ENCODE measurements around the gene TOP2A.

TOP2A gene

DNA sequence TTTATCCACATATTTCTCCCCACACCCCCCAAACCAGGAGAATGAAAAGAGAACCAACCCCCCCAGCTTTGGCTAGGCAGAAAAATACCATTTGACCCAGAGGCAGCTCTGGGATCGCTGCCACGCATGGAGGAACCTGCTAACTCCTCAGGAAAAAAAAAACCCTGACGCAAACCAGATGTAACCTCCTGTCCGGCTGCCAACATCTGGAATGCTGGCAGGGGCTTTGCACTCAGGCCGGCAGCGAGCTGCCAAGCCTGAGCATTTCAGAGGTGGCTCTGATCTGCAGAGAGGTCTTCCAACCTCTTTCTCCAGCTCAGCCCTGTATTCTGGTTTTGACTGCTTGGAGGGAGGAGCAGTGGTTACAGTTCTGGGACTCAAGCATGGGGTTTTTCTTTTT, 33.7 kb upstream of the TOP2A start:
- no peak for TF ChIP-seq POLR2AphosphoS5 (IDR thresholded peaks at IDR 0.05; ENCODE audit: low read depth, low read length)
- no peak for TF ChIP-seq TAF1 (IDR thresholded peaks at IDR 0.05; ENCODE audit: borderline replicate concordance, low read depth, low read length)
- TF ChIP-seq POLR2A (IDR thresholded peaks at IDR 0.05; ENCODE audit: low read depth, low read length) = no peak
- FAIRE-seq = no peak
- DNase-seq (ENCODE audit: insufficient read length) = no peak

DNA sequence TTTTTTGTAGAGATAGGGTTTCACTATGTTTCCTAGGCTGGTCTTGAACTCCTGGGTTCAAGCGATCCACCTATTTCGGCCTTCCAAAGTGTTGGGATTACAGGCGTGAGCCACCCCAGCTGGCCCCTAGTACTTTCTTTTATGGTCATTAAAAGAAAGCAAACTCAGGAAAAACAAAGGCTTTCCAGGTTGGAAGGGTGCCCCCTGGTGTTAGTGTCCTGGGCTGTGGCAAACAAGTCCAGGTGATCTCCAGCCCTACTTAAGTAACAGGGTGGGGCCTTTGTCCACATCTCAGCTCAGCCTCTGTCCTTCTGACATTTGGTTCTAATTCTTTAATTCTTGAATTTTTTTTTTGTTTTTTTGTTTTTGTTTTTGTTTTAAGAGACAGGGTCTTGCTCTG, 32.5 kb upstream of the TOP2A start:
- DNase-seq (ENCODE audit: insufficient read length) (no peak), FAIRE-seq (no peak)
- no peak for TF ChIP-seq POLR2A (IDR thresholded peaks at IDR 0.05; ENCODE audit: low read depth, low read length)
- TF ChIP-seq POLR2AphosphoS5 (IDR thresholded peaks at IDR 0.05; ENCODE audit: low read depth, low read length) = no peak
- TF ChIP-seq TAF1 (IDR thresholded peaks at IDR 0.05; ENCODE audit: borderline replicate concordance, low read depth, low read length) = no peak

DNA sequence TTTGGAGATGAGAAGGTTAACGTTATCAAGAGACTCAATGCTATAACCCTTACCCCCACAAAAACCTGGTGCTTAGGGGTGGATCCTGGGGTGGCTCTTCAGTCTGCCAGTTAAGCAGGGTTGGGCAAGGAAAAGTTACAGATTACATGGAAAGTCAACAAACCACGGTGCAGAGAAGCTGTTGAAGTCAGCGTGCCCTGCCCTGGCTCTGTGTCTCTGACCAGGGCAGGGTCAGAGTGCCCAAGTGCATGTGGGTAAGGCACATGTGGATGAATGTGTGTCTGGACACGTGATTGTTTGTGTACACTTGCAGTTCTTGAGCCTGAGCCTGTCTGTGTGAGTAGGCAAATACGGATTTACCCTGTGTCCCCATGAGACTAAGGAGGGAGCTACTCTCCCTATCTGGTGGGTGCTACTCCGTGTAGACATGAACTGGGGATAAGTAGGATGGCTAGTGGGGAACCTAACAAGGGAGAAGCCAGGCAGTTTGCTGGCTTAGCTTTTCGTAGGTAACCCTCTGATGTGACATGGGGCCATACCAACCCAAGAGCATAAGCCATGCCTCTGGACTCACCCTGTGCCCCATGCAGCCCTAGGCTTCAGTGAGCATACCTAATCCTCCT, 31.1 kb upstream of the TOP2A start:
- TF ChIP-seq POLR2AphosphoS5 (IDR thresholded peaks at IDR 0.05; ENCODE audit: low read depth, low read length) (no peak), POLR2A (IDR thresholded peaks at IDR 0.05; ENCODE audit: low read depth, low read length) (no peak), TAF1 (IDR thresholded peaks at IDR 0.05; ENCODE audit: borderline replicate concordance, low read depth, low read length) (no peak)
- DNase-seq (ENCODE audit: insufficient read length) (no peak), FAIRE-seq (no peak)

DNA sequence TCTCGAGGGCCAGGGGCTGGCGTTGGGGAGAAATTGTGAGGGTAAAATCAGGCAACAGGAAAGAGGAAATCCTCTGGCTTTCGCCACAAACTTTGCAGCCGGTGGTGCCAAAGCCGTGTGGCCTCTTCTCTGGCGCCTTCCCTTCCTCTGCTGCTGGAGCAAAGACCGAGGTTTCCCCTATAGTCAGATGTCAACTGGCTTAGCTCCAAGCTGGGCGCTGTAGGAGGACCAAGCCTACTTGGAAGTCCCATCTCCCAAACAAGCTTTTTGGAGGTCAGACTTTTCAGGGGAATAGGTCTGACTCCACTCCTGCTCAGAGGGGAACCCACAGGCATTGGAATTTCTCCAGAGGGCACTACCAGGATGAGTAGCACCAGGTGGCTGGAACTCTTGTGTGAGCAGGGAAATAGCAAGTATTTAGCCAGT, 30.5 kb upstream of the TOP2A start:
- no peak for FAIRE-seq
- no peak for DNase-seq (ENCODE audit: insufficient read length)
- TF ChIP-seq POLR2AphosphoS5 (IDR thresholded peaks at IDR 0.05; ENCODE audit: low read depth, low read length) = no peak
- TF ChIP-seq TAF1 (IDR thresholded peaks at IDR 0.05; ENCODE audit: borderline replicate concordance, low read depth, low read length) = no peak
- no peak for TF ChIP-seq POLR2A (IDR thresholded peaks at IDR 0.05; ENCODE audit: low read depth, low read length)

DNA sequence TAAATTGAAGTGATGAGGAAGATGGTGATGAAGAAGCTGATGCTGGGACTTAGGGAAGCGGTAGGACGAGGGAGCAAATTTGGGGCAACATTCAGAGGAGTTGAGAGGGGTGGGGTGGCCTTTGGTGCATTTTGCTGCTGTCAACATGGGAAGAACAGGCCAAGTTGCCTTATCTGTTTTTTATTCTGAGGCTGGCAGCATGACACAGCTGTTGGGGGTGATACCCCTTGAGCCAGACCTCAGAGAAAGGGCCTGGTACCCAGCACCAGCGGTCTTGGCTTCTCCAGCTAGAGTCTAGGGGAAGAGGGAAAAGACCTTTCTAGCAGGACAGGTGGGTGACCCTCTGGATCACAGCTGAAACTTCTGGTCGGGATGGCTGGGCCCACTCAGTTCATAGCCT, 30.1 kb upstream of the TOP2A start:
- no peak for TF ChIP-seq TAF1 (IDR thresholded peaks at IDR 0.05; ENCODE audit: borderline replicate concordance, low read depth, low read length)
- no peak for TF ChIP-seq POLR2A (IDR thresholded peaks at IDR 0.05; ENCODE audit: low read depth, low read length)
- TF ChIP-seq POLR2AphosphoS5 (IDR thresholded peaks at IDR 0.05; ENCODE audit: low read depth, low read length) = no peak
- FAIRE-seq (no peak), DNase-seq (ENCODE audit: insufficient read length) (no peak)

DNA sequence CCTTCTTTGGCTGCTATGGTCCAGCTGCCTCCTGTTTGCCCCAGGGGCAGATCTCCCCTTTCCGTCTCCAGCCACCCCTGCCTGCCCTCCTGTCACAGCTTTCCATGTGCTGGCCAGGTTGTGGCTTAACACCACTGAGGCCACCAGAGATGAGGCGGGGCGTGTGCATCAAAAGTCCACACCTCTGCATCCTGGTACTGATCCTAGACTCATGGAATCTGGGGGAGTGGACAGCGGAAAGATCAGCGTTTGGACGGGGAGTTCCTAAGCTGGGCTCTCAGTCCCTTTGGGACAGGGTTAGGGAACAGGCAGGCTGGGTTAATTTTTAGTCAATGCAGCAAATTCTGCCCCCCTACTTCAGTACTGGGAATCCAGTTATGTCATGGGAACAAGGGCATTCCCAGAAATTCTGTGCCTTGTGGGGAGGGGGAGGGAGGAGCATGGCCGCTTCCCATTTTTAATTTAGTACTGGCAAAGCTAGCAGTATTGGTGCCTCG, 29.5 kb upstream of the TOP2A start:
- FAIRE-seq = no peak
- TF ChIP-seq TAF1 (IDR thresholded peaks at IDR 0.05; ENCODE audit: borderline replicate concordance, low read depth, low read length) = no peak
- TF ChIP-seq POLR2AphosphoS5 (IDR thresholded peaks at IDR 0.05; ENCODE audit: low read depth, low read length) = no peak
- no peak for TF ChIP-seq POLR2A (IDR thresholded peaks at IDR 0.05; ENCODE audit: low read depth, low read length)
- no peak for DNase-seq (ENCODE audit: insufficient read length)

DNA sequence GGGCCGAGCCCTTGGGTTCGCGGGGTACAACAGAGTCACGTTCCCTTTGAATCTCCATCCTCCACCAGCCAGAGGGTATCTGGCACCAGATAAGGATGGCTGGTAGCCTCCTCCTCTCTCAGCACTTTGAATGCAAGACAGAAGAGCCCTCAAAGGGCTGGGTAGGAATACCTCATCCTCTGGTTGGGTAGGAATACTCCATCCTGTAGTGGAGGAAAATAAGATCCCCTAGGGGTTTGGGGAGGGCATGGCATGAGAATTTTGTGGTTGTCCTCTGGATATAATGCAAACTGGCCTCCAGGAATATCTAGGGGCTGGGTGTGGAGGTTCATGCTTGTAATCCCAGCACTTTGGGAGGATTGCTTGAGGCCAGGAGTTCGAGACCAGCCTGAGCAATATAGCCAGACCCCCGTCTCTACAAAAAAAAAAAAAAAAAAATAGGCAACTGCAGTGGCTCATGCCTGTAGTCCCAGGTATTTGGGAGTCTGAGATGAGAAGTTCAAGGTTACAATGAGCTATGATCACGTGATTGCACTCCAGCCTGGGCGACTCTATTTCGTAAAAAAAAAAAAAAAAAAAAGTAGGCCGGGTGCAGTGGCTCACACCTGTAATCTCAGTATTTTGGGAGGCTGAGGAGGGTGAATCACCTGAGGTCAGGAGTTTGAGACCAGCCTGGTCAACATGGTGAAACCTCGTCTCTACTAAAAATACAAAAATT, 28.2 kb upstream of the TOP2A start:
- FAIRE-seq = no peak
- DNase-seq (ENCODE audit: insufficient read length) = no peak
- TF ChIP-seq POLR2A (IDR thresholded peaks at IDR 0.05; ENCODE audit: low read depth, low read length) (no peak), TAF1 (IDR thresholded peaks at IDR 0.05; ENCODE audit: borderline replicate concordance, low read depth, low read length) (no peak), POLR2AphosphoS5 (IDR thresholded peaks at IDR 0.05; ENCODE audit: low read depth, low read length) (no peak)

DNA sequence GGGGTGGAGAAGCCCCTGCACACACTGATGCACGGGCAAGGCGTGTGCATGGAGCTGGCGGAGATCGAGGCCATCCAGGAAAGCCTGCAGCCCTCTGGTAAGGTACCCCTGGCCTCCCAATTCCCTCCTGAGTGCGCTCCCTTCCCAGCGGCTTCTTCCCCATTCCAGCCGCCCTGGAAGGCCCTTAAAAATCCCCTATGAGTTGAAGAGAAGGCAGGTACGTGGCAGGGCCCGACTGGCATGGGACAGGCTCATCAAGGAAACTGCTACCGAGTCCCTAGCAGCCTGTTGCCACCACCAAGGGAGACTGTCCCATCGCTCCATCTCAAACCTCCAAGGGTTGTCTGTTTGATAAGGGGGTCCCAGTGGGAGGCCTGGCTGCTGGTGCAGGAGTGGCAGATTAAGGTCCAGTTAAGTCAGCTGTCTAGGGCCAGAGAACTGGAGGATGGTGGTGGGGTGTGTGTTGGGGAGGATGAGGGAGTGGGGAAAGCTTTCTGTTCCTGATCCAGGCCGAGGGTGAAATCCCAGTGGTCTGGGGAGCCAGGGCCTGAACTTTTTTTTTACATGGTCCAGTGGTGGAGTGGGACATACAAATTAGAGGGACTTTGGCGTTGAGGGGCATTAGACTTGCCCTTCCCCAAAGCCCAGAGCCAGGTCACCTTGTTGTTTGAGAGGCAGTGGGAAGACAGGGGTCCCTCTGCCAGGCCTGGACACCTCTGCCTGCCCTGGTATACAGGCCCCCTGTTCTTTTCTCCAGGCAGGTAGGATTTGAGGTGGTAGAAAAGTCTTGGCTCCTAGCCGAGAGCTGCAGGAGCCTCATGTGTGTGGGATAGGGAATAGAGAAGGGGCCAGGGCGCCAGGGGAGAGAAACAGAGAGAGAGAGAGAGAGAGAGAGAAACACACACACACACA, 26.5 kb upstream of the TOP2A start:
- no peak for TF ChIP-seq POLR2AphosphoS5 (IDR thresholded peaks at IDR 0.05; ENCODE audit: low read depth, low read length)
- TF ChIP-seq POLR2A (IDR thresholded peaks at IDR 0.05; ENCODE audit: low read depth, low read length) = no peak
- no peak for TF ChIP-seq TAF1 (IDR thresholded peaks at IDR 0.05; ENCODE audit: borderline replicate concordance, low read depth, low read length)
- no peak for DNase-seq (ENCODE audit: insufficient read length)
- FAIRE-seq = peak; percentile 24

DNA sequence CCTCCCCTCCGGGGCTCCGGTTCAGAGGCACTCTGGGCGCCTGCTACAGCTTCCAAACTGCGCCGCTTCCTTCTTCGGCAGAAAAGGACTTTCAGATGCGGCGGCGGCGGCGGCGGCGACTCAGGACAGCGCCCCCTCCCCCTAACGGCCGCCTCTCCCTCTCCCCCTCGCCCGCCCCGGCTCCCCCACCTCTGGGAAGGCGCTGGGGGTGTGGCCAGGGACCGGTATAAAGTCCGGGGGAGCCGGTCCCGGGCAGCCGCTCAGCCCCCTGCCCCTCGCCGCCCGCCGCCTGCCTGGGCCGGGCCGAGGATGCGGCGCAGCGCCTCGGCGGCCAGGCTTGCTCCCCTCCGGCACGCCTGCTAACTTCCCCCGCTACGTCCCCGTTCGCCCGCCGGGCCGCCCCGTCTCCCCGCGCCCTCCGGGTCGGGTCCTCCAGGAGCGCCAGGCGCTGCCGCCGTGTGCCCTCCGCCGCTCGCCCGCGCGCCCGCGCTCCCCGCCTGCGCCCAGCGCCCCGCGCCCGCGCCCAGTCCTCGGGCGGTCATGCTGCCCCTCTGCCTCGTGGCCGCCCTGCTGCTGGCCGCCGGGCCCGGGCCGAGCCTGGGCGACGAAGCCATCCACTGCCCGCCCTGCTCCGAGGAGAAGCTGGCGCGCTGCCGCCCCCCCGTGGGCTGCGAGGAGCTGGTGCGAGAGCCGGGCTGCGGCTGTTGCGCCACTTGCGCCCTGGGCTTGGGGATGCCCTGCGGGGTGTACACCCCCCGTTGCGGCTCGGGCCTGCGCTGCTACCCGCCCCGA, 25.7 kb upstream of the TOP2A start, which contains the start of gene IGFBP4:
Gene IGFBP4 (plus strand): TSS at position 255 of the 792 bp plus-strand sequence. CDS start 286 bp downstream, at position 541.
- TF ChIP-seq TAF1 (IDR thresholded peaks at IDR 0.05; ENCODE audit: borderline replicate concordance, low read depth, low read length) (no peak), POLR2AphosphoS5 (IDR thresholded peaks at IDR 0.05; ENCODE audit: low read depth, low read length) (no peak), POLR2A (IDR thresholded peaks at IDR 0.05; ENCODE audit: low read depth, low read length) (no peak)
- DNase-seq (ENCODE audit: insufficient read length) (peak; percentile 66), FAIRE-seq (peak; percentile 81)

DNA sequence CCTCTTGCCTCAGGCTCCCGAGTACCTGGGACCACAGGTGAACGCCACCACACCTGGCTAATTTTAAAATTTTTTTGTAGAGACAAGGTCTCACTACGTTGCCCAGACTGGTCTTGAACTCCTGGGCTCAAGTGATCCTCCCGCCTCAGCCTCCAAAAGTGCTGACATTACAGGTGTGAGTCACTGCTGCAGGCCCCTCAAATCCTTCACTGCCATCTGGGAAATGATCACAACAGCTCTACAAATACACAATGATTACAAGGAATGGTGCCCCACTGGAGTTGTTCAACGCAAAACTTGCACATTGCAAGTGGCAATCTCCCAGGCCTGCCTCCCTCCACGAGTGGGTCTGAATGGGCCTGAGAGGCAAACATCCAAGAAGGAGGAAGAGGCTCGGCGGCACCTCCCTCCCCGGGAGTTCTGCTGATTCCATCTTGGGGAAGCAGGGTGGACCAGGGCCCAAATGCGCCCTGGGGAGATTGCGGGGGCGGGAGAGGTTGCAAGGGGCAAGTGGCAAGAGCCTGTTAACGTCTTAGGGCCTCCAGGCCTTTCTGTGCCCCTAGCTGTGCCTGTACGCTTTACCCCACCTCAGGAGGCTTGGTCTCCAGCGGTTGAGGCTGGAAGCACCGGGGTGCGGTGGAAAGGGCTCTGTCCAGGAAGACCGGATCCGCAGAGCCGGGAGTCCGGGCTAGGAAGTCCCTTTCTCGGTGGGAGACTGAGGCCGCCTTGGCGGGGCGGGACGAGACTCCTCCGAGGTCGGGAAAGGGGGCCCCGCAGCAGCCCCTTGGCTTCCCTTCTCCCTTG, 24.9 kb upstream of the TOP2A start:
- DNase-seq (ENCODE audit: insufficient read length) (no peak), FAIRE-seq (no peak)
- TF ChIP-seq POLR2AphosphoS5 (IDR thresholded peaks at IDR 0.05; ENCODE audit: low read depth, low read length) = no peak
- no peak for TF ChIP-seq POLR2A (IDR thresholded peaks at IDR 0.05; ENCODE audit: low read depth, low read length)
- no peak for TF ChIP-seq TAF1 (IDR thresholded peaks at IDR 0.05; ENCODE audit: borderline replicate concordance, low read depth, low read length)

All from GM12892 (cell line).